G401.6 (cell line): ENCODE measurements around the gene TUBA8.
"Not testable (repeated sequence)": the region's sequence is repeated elsewhere in the genome, so short reads cannot be mapped to it uniquely, and the experiment has no call there.

ENCODE experiments used
- FAIRE-seq: peaks from 2 replicates; lab custom pipeline; 2012; peaks lifted over from hg19 to GRCh38; lab: Jason Lieb, UNC

Gene TUBA8

GRCh38 chr22:18130699-18131429 lies 20.3 kb downstream of the TUBA8 start:
- no peak for FAIRE-seq

DNA sequence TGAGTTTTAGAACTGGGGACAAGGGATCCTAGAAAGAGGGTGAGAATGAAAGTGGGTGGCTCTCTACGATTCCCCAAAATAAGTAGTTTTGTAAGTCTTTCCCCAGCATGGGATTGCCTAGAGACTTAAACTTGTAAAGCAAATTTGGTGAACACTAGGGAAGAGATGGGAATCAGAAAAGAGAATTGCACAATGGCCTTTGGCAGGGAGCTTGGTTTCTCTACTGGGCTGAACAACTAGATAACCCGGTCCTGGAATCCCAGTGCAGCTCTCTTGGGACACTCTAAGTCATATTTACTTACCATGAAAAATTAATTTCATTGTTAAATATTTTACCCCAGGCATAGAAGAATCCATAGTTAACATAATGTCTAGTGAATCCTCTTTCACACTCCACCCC lies 22.8 kb downstream of the TUBA8 start:
- FAIRE-seq, result no peak

DNA sequence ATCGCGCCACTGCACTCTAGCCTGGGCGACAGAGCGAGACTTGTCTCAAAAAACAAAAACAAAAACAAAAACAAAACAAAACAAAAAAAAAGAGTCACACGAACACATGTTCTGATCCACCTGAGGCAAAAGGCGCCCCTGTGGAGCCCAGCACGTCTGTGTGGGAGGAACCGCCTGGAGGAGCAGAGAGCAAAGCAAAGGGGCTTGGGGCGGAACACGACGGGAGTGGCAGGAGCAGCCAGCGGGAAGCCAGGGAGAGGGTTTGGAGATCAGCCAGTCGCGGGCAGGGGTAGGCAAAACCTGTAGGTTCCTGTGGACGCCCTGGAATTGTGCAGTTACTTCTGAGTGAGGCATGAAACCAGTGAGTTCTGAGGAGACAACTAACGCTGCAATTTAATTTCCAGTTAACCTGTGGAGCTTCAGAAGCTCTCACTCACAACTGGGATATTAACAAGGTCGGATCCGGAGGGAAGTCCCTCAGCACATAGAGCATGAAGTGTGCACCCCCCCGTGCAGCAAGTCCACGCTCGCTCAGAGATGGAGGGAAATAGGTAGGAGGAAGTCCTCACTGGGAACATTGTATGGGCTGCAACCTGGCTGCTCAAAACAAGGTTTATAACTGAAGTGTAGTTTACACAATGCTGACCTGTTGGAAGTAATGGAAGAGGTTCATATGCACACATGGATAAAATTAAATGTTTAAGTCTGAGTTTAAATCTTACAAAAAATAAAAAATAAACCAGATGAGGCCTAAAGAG lies 26.1 kb downstream of the TUBA8 start:
- FAIRE-seq, result no peak

- not testable (repeated sequence) for FAIRE-seq
These were observed 30.4 kb downstream of the TUBA8 start for GRCh38 chr22:18141004-18141403.

DNA sequence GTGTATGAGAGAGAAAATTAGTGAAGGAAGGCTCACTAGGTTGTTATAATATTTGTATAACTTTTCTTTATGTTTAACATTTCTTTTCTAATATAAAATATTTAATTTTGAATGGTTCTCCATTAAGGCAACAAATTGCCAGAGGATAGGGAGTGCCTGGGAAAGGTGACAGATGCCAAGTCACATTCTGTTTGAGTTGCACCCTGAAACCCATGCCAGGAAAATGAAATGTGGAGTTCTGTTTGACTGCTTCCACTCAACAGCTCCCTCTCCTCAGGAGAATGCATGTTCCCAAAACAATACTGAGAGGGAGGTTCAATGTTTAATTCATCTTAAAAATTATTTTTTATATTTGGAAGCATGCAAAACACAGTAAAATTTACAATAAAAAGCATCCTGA lies 33.5 kb downstream of the TUBA8 start:
- no peak for FAIRE-seq

GRCh38 chr22:18145676-18146388 lies 35.2 kb downstream of the TUBA8 start:
- no peak for FAIRE-seq

DNA sequence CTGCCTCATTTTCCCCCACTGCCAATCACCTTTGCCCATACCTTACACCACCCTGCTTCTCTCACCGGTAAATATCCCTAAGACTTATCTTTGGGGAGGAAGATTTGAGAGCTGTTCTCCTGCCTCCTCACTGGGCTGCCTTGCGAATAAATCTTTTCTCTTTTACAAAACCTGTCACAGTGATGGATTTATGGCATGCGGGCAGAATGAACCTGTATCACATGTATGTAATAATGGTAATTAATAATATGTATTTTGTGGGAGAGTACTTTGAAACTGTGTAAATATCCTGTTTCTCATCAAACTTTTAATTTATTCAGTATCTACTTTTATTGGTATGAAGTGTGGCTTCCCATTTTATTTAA lies 35.8 kb downstream of the TUBA8 start:
- no peak for FAIRE-seq

GRCh38 chr22:18147791-18148190 lies 37.2 kb downstream of the TUBA8 start:
- FAIRE-seq, result no peak

- no peak for FAIRE-seq
These were observed 37.8 kb downstream of the TUBA8 start for GRCh38 chr22:18148293-18148965.

- no peak for FAIRE-seq
These were observed 41.9 kb downstream of the TUBA8 start for GRCh38 chr22:18152519-18152918.

- FAIRE-seq, result no peak
These were observed 44.3 kb downstream of the TUBA8 start for GRCh38 chr22:18154821-18155390.

DNA sequence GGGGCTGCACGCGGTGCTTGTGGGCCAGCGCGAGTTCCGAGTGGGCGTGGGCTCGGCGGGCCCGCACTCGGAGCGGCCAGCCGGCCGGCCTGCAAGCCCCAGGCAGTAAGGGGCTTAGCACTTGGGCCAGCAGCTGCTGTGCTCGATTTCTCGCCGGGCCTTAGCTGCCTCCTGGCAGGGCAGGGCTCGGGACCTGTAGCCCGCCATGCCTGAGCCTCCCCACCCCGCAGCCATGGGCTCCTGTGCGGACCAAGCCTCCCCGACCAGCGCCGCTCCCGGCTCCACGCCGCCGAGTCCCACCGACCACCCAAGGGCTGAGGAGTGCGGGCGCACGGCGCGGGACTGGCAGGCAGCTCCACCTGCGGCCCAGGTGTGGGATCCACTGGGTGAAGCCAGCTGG lies 44.9 kb downstream of the TUBA8 start:
- FAIRE-seq, result not testable (repeated sequence)

DNA sequence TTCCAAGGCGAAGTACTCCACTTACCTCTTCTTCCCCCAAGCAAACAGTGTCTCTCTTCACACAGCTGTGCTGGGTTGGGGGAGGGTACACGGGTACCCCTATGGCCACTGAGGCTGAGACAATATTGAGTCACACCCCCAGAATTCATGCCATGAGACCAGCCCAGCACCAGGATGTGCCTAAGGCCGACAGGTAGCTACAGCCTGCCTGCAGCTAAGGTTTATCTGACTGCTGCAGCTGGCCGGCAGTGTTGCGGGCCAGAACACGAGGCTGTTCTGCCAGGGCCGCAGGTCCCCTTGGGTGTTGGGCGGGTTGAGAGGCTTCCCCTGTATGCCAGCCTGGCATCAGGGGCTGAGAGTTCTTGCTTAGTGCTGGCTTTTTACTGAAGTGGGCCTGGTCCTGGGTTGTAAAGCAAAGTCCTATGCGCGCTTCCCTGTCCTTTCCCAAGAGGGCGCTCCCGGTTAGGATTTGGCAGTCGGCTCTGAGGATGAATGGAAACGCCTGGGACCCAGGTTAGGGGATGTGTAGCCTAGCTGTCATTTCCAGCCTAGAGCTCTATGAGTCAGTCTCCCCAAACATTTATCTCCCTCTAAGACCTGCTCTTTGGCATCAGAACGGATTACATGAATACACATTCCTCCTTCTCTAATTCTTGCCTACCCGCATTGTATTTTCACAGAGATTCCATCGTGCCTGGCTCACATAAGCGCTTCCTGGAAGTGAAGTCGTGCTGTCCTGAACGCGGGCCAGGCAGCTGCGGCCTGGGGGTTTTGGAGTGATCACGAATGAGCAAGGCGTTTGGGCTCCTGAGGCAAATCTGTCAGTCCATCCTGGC lies 46.5 kb downstream of the TUBA8 start:
- no peak for FAIRE-seq

DNA sequence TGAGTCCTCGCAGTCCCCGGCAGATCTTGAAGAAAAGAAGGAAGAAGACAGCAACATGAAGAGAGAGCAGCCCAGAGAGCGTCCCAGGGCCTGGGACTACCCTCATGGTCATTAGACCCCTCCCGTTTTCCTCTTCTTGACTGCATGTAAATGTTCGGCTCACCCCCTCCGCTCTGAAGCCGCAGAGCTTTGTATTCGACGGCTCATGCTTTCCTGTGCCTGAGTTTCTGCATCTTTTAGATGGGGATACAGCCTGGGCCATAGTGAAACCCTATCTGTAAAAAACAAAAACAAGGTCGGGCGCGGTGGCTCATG lies 47.1 kb downstream of the TUBA8 start:
- FAIRE-seq, result no peak

GRCh38 chr22:18160641-18161040 lies 50.0 kb downstream of the TUBA8 start:
- FAIRE-seq, result not testable (repeated sequence)

DNA sequence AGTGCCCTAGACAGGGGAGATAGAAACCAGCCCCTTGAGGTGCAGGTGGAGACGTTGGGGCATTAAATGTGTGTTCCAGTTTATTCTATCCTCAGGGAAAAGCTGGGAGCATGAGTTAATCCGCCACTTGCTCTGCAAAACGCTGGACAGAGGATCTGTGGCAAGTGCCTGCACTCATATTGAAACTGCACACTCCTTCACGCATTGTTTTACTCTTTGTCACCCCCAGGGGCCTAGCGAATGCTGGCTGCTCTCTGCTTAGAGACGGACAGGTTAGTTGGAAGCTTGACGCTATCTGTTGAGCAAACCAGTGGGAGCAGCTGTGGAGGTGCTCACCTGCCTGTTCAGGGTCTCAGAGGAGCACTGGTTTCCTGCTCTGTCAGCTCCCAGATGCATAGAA lies 53.2 kb downstream of the TUBA8 start:
- not testable (repeated sequence) for FAIRE-seq

GRCh38 chr22:18164584-18164983 lies 54.0 kb downstream of the TUBA8 start:
- FAIRE-seq, result not testable (repeated sequence)

DNA sequence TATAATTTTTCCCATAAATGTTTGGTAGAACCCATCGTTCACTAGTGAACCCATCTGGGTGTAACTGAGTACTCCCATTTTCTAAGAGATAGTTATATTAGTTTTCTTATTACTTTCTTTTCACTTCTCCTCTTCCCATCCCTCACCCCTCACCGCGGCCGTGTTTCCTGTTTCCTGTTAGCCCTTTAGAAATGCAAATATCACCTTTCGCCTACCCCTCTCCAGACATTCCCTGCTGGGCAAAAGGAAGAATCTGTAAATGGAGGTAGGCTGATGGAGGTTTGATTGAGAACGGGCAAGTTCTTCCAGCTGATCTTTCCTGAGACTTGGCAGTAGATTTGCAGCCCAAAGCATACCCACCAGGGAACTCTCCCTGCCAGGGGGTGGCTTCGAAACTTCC lies 54.7 kb downstream of the TUBA8 start:
- FAIRE-seq, result not testable (repeated sequence)

- not testable (repeated sequence) for FAIRE-seq
These were observed 59.7 kb downstream of the TUBA8 start for GRCh38 chr22:18170284-18170683.

DNA sequence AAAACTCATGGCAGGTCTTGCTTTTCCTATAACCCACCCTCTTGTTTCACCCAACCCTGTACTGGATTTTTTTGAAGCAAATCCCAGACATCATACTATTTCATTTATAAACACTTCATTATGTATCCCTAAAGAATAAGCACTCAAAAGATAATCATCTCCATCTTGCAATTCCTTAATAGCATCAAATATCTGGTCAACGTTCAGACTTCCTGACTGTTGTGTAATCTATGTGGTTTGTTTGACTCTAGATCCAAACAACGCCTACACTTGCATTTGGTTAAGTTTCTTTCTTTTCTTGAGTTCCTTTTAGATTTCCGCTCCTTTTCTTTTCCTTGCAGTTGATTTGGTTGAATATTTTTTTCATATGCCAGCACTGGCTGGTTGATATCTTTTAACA lies 61.6 kb downstream of the TUBA8 start:
- not testable (repeated sequence) for FAIRE-seq

DNA sequence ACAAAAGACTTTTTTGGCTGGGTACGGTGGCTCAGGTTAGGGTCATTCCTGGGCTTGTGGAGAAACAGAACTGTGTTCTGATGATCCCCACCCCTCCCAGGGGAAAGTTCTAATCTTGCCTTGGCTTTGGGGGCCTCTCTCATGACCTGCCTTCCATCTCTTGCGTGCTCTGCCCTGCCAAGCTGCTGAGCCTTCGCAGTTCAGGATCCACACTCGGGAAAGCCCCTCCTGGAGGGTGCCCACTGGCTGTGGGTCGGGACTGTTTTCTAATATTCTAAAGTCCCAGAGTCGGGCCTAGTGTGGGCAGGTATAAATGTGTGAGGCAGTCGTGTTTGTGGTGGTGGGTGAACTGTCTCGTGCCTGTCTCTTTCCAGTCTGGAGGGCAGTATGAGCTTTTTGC lies 62.2 kb downstream of the TUBA8 start:
- FAIRE-seq, result not testable (repeated sequence)
